DMS79 treated with DMSO at 0.1 percent for 48 hours (cell line): ENCODE measurements around the gene MRPL20.
"Not testable (repeated sequence)": the region's sequence is repeated elsewhere in the genome, so short reads cannot be mapped to it uniquely, and the experiment has no call there.

Experiments
- DNase-seq: peaks from one replicate; lab custom pipeline; 2025; lab: John Stamatoyannopoulos, UW

Gene MRPL20

DNA sequence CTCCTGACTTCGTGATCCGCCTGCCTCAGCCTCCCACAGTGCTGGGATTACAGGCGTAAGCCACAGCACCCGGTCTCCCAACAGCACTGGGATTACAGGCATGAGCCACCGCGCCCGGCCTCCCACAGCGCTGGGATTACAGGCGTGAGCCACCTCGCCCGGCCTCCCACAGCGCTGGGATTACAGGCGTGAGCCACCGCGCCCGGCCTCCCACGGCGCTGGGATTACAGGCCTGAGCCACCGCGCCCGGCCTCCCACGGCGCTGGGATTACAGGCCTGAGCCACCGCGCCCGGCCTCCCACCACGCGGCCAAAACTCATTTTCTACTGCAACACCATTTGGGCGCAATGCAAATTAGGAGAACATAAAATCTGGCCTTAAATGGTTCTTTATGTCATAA is 21.8 kb downstream of the MRPL20 start:
- not testable (repeated sequence) for DNase-seq

DNA sequence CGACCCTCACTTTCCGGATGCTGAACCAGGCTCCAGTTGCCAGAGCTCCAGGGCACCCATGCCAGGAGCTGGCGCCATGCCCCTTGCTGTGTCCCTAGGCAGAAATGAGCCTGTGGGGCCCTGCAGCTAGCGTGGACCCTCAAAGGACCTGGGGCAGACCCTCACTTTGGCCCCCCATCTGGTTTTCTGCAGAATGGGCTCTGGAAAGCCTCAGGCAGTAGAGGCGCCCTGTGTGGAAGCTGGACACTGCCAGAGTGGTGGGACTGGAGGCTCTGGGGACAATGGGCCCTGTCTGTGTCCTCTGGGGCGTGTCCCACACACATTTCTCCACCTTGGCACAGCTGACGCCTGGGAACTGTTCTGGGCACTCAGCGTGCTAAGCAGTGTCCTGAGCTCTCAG is 25.8 kb downstream of the MRPL20 start:
- no peak for DNase-seq

DNA sequence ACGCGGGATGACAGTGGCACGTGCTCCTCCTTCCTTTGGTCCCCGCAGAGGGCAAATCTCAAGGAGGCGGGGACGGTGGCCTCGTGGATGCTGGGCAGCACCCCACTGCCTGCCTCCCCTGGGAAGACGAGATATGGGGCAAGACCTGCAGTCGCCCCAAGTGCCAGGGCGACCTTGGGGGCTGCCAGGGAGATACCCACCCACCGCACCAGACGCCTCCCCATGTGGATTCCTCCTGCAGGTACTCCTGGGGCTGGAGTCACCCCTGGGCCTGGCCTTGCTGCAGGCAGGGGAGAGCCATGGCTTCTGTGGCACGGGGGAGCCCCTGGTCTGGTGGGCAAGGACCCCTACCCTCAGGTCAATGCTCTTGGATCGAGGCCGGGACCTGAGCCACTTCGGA is 26.2 kb downstream of the MRPL20 start:
- DNase-seq, result no peak

DNA sequence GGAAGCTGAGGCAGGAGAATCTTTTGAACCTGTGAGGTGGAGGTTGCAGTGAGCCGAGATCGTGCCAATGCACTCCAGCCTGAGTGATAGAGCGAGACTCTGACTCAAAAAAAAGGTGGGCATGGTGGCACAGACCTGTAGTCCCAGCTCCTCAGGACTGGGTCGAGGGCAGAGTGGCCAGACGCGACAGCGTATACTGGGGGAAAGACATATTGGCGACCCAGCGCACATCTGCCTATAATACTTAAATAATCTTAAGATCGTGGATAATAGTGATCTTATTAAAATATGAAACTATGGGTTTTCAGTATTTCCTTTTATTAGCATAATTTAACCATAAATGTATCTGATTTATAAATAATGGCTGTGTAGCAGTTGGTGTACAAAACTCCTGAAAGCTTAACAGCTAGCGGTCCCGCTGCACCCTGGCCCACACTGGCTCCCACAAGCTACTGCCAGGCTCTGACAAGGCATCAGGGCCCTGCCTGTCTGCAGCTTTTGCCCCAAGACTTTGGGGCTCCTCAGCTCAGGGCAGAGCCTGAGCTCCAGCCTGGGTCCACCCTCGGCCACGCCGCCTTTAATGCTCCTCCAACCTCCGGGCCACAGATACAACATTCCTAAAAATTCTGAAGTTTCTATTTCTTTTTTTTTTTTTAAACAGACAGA is 29.4 kb downstream of the MRPL20 start:
- no peak for DNase-seq

DNA sequence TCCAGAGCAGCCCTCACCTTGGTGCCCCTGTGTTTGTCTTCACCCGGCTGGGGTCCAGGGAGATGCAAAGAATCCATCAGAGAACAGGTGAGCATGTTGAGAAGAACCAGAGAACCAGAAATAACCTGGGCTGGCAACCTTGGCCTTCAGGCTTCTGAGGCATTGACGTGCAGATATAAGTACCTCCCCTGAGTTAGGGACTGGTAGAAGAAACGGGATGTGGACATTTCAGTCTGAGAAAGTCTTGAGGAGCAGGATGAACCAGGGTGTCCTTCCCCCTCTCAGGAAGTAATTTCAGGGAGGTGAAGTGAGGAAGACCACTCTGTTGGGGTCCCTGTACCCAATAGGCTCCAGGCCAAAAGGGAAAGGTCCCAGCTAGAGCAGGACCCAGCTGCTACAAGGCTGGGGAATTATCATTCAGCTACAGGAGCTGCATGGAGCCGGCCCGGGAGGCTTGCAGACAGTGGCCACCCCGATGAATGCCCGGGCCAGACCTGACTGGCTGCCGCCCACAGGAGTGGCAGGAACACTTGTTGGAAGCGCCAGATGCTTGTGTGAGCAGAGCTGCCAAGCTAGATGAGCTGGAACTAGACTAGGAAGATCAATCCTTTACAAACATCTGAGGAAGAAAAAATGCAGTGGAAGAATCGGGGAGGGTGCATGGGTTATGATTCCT is 30.4 kb downstream of the MRPL20 start:
- no peak for DNase-seq

DNA sequence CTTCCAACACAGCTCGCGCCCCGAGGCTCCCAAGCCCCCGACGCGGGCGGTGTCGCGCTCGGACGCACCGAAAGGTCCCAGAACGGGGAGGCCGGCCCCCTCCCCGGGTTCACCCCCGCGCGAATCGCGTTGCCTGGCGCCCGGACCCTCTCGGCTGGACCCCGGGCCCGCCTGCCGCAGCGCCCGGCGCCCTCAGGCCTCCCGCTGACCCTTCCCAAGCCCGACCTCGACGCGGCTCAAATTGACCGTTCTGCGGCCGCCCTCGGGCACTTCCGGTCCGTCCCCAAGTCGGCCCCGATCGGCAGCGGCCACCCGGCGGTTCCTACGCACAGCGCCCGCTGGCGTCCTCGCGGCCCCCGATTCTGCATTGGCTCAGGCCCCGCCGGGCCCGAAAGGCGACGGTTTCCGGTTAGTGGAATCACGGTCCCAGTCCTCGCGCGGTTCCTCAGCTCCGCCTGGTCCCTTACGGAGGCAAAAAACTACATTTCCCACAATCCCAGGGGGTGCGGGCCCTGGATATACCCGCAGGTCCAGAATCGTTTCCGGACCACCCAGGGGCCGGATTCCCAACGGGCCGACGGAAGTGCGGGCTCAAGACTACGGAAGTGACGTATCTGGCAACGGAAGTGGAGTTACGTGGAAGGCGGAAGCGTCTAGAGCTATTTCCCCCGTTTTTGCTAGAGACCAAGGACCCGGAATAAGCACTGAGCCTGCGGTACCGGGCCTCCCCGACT is 32.0 kb downstream of the MRPL20 start, which contains the start of gene AURKAIP1:
Gene AURKAIP1, minus strand, starts transcription at position 279 of the 734 bp plus-strand sequence. CDS start 451 bp downstream, outside the sequence.
- DNase-seq, result peak; percentile 99

DNA sequence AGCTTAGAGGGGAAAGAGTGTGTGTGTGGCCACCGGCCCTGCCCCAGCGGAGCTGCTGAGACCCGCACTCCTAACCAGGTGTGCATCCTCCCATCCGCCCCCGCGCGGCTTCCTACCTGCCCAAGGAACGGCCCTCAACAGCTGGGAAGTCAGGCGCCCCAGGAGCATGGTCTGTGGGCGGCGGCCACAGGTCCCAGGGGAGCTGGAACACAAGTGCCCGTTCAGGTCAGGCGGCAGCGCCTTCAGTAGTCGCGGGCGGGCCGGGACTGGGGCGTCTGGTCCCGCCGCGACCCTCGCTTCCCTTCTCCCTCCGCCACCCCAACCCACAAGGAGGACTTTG is 32.5 kb downstream of the MRPL20 start:
- no peak for DNase-seq

DNA sequence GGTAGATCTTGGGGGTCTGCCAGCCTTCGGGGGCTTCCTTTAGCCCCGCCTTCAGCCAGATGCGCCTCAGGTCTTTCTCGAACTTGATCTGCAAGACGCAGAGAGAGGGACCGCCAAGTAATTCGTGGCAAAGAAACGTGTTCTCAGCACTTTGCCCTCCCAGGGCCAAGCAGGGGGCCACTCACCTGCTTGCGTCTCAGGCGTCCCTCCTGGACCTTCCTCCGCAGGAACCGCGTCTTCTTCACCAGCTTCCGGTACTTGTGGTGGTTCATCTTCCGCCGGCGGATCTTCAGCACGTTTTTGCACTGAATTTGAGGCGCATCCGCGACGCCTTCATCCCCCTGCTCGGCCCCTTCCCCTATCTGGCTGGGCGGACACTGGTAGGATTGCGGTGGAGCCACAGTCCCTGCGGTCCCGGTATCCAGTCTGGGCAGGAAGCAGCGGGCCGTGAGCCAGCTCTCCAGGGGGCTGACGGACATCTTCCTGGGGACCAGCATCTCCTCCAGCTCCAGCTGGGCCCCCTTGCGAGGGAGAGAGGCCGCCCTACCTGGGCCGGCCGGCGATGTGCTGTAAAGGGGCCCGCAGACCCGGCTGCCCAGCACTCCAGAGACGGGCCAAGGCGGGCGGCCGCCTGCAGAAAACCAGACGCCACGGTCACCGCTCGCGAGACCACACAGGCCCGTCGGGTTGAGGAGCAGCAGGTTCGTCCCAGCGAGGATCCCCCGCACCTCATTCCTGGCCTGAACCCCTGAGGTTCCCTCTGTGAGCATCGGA is 33.1 kb downstream of the MRPL20 start:
- DNase-seq, result no peak

DNA sequence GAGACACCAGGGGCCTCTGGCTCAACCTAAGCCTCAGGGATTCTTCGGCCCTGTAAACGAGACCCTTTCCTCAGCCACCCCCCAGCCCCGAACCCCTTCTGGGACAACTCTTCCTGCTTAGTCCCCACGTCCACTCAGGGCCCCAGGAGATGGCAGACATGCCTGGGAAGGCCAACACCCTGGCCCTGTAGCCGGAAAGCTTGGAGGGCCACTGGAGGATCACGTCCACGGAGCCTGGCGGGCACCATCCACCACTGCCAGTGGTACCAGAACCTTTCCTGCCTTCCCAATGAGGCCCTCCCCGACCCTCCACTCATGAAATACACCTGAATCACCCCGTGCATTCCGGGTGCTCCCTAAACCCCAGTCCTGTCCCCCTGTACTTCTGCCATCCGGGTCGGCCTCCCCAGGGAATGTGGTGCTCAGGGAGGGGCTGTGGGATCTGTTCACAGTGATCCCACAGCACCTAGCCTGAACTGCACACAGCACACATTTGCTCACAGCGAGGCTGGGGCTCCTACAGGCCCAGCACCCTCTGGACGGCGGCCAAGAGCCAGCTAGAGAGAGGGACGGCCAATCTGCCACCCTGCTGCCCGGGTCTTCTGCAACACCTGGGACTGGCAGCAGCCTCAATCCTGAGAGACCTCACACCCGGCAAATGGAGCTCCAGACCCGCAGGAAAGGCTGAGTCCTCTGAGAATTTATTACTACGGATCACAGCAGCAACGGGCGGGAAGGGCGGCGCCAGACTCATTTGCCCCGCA is 33.9 kb downstream of the MRPL20 start:
- DNase-seq, result no peak

DNA sequence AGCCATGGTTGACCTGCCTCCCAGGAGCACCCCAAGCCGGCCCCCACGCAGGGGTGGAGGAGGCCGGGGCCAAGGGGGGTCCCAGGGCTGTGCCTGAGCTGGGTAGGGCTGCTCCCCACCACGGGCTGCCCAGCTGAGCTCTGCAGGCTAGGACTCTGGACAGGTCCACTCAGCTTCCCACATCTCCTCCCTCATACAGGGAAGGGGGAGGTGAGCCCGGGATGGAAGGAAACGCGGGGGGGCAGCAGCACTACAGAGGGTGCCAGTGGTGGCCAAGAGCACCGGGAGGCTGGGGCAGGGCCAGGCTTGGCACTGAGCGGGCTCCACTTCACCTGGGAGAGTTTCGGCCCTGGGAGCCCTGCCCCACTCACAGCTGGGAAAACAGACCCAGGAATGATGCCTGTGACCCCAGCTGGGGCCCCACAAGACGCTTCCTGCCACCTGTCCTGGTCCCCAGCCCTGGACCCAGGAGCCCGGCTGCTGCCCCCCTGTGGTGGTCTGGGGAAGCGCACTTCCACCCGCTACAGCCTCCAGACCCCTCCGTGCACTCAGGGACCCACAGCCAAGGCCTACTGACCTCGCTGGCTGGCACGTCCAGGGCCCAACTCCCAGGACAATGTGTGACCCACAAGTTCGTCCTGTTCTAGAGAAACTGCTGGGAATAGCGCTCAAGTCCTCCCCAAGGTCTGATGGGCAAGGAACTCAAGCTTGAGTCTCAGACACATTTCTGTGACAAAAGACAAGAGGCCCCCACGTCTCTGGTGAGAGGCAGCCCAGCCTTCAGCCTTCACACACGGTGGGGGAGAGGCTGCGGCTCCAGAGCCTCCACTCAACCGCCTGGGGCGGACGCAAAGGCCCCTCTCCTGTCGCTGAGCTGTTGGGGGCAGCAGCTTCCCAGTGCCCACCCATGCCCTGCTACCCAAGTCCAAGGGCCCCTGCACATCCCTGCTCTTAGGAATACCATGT is 35.1 kb downstream of the MRPL20 start:
- DNase-seq, result peak; percentile 16

DNA sequence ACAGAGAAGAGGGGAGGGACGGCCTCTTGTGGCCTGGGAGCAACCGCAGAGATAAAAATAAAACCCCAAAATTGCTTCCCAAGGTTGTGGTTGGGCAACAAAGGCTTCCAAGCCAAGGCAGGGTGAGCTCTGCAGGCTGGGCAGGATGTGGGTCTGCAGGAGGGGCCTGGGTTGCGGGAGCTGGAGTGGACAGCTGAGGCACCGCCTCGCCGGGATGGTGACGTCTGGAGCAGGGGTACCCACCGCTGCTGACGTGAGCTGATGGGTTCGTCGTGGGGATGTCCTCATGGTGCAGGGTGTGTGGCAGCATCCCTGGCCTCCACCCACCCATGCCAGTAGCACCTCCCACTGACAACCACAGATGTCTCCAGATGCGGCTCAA is 35.7 kb downstream of the MRPL20 start:
- DNase-seq, result no peak

DNA sequence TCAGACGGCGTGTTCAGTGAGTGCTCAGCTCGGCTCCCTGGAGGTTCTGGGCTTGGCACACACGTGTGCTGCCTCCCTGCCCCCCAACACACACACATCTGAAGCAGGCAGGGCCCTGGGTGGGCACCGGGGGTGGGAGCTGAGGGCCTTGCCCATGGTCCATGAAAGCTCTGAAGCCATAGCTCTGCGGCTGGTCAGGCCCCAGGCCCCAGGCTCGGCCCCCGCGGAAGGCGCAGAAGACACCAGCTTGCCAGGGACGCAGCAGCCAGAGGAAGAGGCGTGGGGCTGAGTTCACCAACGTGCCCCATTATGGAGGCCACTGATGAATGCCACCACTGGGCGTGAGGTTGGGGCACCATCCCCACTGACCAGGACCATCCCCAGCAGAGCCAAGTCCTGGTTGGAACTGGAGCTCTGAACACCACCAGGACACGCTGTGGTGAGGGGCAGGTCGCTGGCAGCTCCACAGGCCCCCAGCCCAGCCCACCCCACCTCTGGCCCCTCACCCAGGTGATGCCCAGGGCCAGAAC is 36.3 kb downstream of the MRPL20 start:
- no peak for DNase-seq

DNA sequence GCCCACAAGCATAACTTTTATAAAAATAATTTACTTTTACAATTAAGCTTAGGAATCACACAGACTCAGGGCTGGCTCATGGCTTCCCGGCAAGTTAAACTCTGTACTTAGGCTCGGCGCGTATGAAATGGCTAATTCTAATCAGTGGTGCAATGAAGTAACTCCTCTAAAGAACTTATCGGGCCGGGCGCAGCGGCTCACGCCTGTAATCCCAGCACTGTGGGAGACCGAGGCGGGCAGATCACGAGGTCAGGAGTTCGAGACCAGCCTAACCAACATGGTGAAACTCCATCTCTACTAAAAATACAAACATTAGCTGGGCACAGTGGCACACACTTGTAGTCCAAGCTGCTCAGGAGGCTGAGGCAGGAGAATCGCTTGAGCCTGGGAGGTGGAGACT is 37.0 kb downstream of the MRPL20 start:
- DNase-seq, result not testable (repeated sequence)

DNA sequence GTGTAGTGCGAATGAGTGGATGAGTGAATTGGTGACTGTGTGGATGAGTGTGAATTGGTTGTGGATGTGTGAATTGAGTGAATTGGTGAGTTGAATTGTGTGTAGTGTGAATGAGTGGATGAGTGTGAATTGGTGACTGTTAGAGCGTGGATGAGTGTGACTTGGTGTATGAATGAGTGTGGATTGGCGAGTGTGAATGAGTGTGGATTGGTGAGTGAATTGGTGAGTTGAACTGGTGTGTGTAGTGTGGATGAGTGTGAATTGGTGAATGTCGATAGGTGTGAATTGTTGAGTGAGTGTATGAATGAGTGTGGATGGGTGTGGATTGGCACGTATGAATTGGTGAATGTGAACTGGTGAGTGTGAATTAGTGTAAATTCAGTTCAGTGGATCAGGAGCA is 39.8 kb downstream of the MRPL20 start:
- DNase-seq, result no peak

DNA sequence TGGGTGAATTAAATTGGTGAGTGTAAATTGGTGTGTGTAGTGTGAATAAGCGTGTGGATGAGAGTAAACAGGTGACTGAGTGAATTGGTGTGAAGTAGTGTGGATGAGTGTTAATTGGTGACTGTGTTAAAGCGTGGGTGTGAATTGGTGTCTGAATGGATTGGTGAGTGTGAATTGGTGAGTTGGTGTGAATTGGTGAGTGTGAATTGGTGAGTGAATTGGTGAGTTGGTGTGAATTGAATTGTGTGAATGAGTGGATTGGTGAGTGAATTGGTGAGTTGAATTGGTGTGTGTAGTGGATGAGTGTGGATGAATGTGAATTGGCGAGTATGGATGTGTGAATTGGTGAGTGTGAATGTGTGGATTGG is 40.4 kb downstream of the MRPL20 start:
- no peak for DNase-seq

DNA sequence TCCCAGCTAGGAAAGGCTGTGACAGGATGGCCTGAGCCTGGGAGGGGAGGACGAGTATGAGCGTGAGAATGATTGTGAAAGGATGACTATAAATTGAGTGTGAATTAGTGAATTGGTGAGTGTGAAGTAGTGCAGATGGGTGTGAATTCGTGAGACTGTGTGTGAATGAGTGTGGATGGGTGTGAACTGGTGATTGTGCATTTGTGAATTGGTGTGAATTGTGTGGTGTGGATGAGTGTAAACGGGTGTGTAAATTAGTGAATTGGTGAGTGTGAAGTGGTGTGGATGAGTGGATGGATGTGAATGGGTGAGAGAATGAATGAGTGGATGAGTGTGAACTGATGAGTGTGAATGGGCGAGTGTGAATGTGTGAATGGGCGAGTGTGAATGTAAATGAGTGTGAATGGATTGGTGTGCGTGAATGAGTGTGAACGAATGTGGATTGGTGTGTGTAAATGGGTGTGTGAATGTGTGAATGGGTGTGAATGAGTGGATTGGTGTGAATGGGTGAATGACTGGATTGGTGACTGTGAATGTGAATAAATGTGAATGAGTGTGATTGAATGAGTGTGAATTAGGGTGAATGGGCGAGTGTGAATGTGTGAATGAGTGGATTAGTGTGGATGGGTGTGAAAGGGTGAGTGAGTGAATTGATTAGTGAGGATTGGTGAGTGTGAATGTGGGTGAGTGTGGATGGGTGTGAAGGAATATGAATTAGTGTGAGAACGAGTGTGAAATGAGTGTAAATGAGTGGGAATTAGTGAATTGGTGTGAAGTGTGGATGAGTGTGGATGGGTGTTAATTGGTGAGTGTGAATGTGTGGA is 41.0 kb downstream of the MRPL20 start:
- DNase-seq, result no peak

DNA sequence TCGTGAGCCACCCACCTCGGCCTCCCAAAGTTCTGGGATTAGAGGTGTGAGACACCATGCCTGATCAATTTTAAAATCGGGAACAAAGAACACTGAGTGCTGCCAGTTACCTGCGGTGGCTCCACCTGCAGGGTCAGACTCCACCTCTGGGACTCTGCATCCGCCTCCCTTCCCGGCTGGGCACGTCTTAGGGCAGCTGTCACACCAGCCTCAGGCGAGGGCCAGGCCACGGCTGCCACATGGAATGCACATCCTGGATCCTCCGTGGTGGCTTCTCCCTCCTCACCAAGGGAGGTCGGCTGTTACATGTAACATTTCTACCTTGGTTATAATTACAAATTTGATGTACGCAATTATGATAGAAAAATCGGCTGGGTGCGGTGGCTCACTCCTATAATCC is 42.8 kb downstream of the MRPL20 start:
- no peak for DNase-seq

DNA sequence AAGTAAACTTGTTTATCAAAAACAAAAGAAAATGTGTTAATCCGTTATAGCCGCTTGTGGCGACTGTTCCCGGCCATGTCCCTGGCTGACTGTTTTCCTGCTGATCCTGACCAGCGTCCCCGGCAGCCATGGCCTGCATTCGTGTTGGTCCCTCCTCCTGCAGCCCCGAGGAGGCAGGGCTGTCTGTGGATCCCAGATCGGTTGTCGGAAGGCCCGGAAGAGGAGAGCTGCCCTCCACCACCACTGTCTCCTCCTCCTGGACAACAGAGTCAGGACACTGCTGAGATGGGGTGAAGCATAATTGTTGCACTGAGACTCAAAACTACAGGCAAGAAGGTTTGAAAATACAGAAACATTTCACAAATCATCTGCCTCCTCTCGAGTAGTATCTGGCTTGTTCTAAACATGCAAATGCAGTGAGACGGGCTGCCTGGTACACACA is 45.1 kb downstream of the MRPL20 start:
- no peak for DNase-seq

DNA sequence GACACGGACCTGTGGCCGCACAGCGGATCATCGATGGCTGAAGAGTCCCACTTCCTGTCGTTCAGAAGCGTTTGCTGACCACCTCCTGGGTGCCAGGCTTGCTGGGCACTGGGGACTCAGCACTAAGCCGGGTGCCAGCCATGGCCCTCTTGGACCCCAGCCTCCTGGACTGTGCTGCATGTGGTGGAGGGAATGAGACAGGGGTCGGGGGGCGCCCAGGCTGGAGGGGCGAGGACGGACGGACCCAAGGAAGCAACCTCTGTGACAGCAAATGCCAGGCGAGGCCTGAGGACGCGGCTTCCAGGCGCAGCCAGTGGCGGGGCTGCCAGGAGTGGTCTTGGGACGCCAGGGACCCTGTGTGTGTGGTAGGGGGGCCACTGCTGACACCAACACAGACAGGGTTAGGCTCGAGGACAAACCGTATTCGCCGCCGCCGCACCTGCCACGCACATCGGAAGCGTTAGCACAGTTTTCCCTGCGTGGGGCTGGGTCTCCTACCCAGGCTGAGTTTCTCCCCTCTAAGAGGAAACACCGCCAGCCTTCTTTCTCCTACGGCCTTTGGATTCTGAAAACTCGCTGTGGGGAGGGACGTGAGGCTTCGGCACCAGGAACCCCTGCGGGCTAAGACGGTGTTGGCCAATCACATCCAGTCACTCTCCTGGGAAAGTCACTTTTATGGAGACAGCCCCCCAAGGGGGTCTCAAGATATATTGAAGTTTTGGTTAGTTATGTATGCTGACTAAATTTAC is 45.7 kb downstream of the MRPL20 start:
- no peak for DNase-seq
